A549 (cell line): ENCODE data around the gene CCN5. TPM values are rescaled to one million over a fixed set of nuclear protein-coding genes. Genes with fewer than 3 reads are reported as not detected.

Experiments
- ATAC-seq, 2 experiments: fragments of 200-7000 bp in 1 of 2; fragments of >200 bp in 1 of 2; cut with Nextera tagmentation in 1 of 2; cut with Tn5 transposase in 1 of 2; 3 replicates each; pipeline versions ENCODE4 v1.8.0 to v1.9.1; 2018 to 2020; ENCODE audit warnings: mild to moderate bottlenecking in 1 of 2, moderate library complexity in 1 of 2
- CTCF ChIA-PET: fragments of 300-600 bp; sonication (Branson Sonifier 250); formaldehyde crosslinking; extraction: SDS; loops from one replicate; lab custom pipeline; 2021; ENCODE audit warnings: antibody characterized with exemption, inconsistent platforms; lab: Yijun Ruan, JAX
- POLR2A ChIA-PET: fragments of 350-600 bp; formaldehyde crosslinking; extraction: SDS; loops from one replicate; lab custom pipeline; 2021; ENCODE audit warnings: antibody characterized with exemption, inconsistent platforms; lab: Yijun Ruan, JAX
- DNase-seq, 2 experiments: peaks; one replicate each; pipeline versions ENCODE4 v3.0.0 to v3.0.0-alpha.2; 2011 to 2016; ENCODE audit warnings: low read depth in 1 of 2, low spot score in 1 of 2
- FAIRE-seq: peaks from 2 replicates; lab custom pipeline; 2011; peaks lifted over from hg19 to GRCh38; lab: Jason Lieb, UNC
- H3K27ac ChIP-seq, 2 experiments: fragments of >200 bp; sonication (Bioruptor Twin); formaldehyde crosslinking; 3 replicates each; pipeline ENCODE4 v1.5.1; 2016 to 2017
- H3K4me1 ChIP-seq: fragments of >200 bp; sonication (Bioruptor Twin); formaldehyde crosslinking; 3 replicates; pipeline ENCODE4 v1.6.1; 2016
- H3K4me2 ChIP-seq: fragments of >200 bp; sonication (Bioruptor Twin); formaldehyde crosslinking; 3 replicates; pipeline ENCODE4 v1.6.1; 2016
- H3K4me3 ChIP-seq: fragments of >200 bp; sonication (Bioruptor Twin); formaldehyde crosslinking; 3 replicates; pipeline ENCODE4 v1.5.1; 2016
- H3K9me3 ChIP-seq: fragments of >200 bp; sonication (Bioruptor Twin); formaldehyde crosslinking; 3 replicates; pipeline ENCODE4 v1.6.1; 2016
- BHLHE40 ChIP-seq: IDR thresholded peaks from 2 replicates; pipeline ENCODE4 v1.6.1; 2012; ENCODE audit warnings: low read depth, low read length, inconsistent platforms
- CEBPB ChIP-seq, 2 experiments: fragments of >200 bp in 1 of 2; sonication (Bioruptor Twin) in 1 of 2; formaldehyde crosslinking in 1 of 2; IDR thresholded peaks; 2 replicates each; pipeline ENCODE4 v1.6.1; 2012 to 2016
- CTCF ChIP-seq: fragments of >200 bp; sonication (Bioruptor Twin); formaldehyde crosslinking; IDR thresholded peaks from 3 replicates; pipeline ENCODE4 v1.5.1; 2016
- EP300 ChIP-seq, 2 experiments: fragments of >200 bp; sonication (Bioruptor Twin); formaldehyde crosslinking; IDR thresholded peaks; 2 replicates in 1 of 2; 3 replicates in 1 of 2; pipeline ENCODE4 v1.6.1; 2016 to 2017
- FOSL2 ChIP-seq, 2 experiments: fragments of 450-650 bp in 1 of 2; fragments of >200 bp in 1 of 2; sonication (Bioruptor Twin) in 1 of 2; formaldehyde crosslinking; IDR thresholded peaks; 2 replicates each; pipeline versions ENCODE4 v1.5.0 to v1.6.1; 2016 to 2020; ENCODE audit warnings: mild to moderate bottlenecking in 1 of 2, moderate library complexity in 1 of 2
- FOXS1 ChIP-seq: fragments of 250-450 bp; sonication (Bioruptor Pico); IDR thresholded peaks from 2 replicates; pipeline ENCODE4 v1.5.0; 2020; ENCODE audit warnings: mild to moderate bottlenecking, moderate library complexity
- HDAC2 ChIP-seq: fragments of 200-600 bp; sonication (generic); IDR thresholded peaks from 2 replicates; pipeline ENCODE4 v1.6.1; 2016
- HES2 ChIP-seq: fragments of >200 bp; sonication (Bioruptor Twin); formaldehyde crosslinking; IDR thresholded peaks from 2 replicates; pipeline ENCODE4 v1.6.1; 2016
- HMGXB4 ChIP-seq: fragments of 250-450 bp; sonication (Bioruptor Pico); IDR thresholded peaks from 2 replicates; pipeline ENCODE4 v1.5.0; 2021; ENCODE audit warnings: mild to moderate bottlenecking, moderate library complexity, borderline replicate concordance
- HOXB13 ChIP-seq: fragments of 250-450 bp; sonication (Bioruptor Pico); IDR thresholded peaks from 2 replicates; pipeline ENCODE4 v1.5.0; 2020; ENCODE audit warnings: low read depth, mild to moderate bottlenecking, moderate library complexity
- MAFK ChIP-seq: fragments of 450-650 bp; IDR thresholded peaks from 2 replicates; pipeline ENCODE4 v1.6.1; 2014; ENCODE audit not compliant: partially characterized antibody
- MAX ChIP-seq: IDR thresholded peaks from 2 replicates; pipeline ENCODE4 v1.6.1; 2012
- PBX3 ChIP-seq: IDR thresholded peaks from 2 replicates; pipeline ENCODE4 v1.6.1; 2012
- POLR2A ChIP-seq: IDR thresholded peaks from 2 replicates; pipeline ENCODE4 v1.6.1; 2012; ENCODE audit warnings: mild to moderate bottlenecking, low read length
- POLR2AphosphoS2 ChIP-seq: conservative IDR thresholded peaks from 2 replicates; pipeline ENCODE4 v1.6.1; 2012; ENCODE audit warnings: low read length, improper control_type of control experiment, inconsistent platforms
- RAD21 ChIP-seq, 2 experiments: fragments of >200 bp in 1 of 2; sonication (Bioruptor Twin) in 1 of 2; formaldehyde crosslinking in 1 of 2; IDR thresholded peaks in 1 of 2; conservative IDR thresholded peaks in 1 of 2; 2 replicates in 1 of 2; 3 replicates in 1 of 2; pipeline ENCODE4 v1.6.1; 2012 to 2018; ENCODE audit warnings: inconsistent platforms in 1 of 2
- RARB ChIP-seq: fragments of 250-450 bp; sonication (Bioruptor Pico); IDR thresholded peaks from 2 replicates; pipeline ENCODE4 v1.8.0; 2021; ENCODE audit warnings: mild to moderate bottlenecking, moderate library complexity
- SMC3 ChIP-seq: fragments of >200 bp; sonication (Bioruptor Twin); formaldehyde crosslinking; IDR thresholded peaks from 3 replicates; pipeline ENCODE4 v1.6.1; 2018; ENCODE audit warnings: inconsistent platforms
- TP53 ChIP-seq: fragments of 250-450 bp; sonication (Bioruptor Pico); IDR thresholded peaks from 2 replicates; pipeline ENCODE4 v1.5.0; 2021; ENCODE audit warnings: mild to moderate bottlenecking, moderate library complexity
- ZFP36 ChIP-seq: fragments of 450-650 bp; IDR thresholded peaks from 2 replicates; pipeline ENCODE4 v1.6.1; 2014; ENCODE audit warnings: borderline replicate concordance; ENCODE audit not compliant: partially characterized antibody
- ZSCAN20 ChIP-seq: fragments of 250-450 bp; sonication (Bioruptor Pico); IDR thresholded peaks from 2 replicates; pipeline ENCODE4 v1.8.0; 2022; ENCODE audit warnings: mild to moderate bottlenecking, moderate library complexity
- WGBS: methylation state at CpG from one replicate; pipeline ENCODE4 v1.1.6; 2017; ENCODE audit errors: missing lambda C conversion rate; 5-methylcytosine and 5-hydroxymethylcytosine counted together
- polyA plus RNA-seq, 4 experiments: library from polyadenylated mRNA; depleted of rRNA in 3 of 4; stranded (reverse); fragments of >200 nt; fragmentation: RNase III in 1 of 4; extraction: RNeasy Plus Mini Kit Qiagen cat#74134 plus additional on column Dnase treatment in 1 of 4; gene quantifications; 2 replicates in 3 of 4; 3 replicates in 1 of 4; pipeline ENCODE4 v1.2.3, GENCODE V29; 2011 to 2017

The CCN5 gene
- polyA plus RNA-seq, 2 of the 4 experiments (the other 2 are of a cell fraction), result 9.9 to 11.1 TPM

- no peak for FAIRE-seq
- 33% methylated on average over 10 of the region's 10 CpGs for WGBS
- Histone ChIP-seq H3K9me3 (peaks cover 8% of the 10 kb centered on the region; the same call in 2 of the 3 replicates), H3K4me3 (no peak overlapping the region), H3K27ac (peak overlapping the region in 1 of 2 experiments; percentile 89; a peak in 1 of 6 replicates), H3K4me1 (peaks cover 22% of the 10 kb centered on the region), H3K4me2 (peak overlapping the region; percentile 32; the same call in 2 of the 3 replicates)
- peak; percentile 75 to 91 for DNase-seq
- CTCF ChIA-PET, result interaction anchor here (0.6 to 11.0 kb wide), 60 partner anchors 9 to 477 kb away, joined by 3 to 525 read pairs (median 4); partner anchors contain the start of genes ADA, CCN5, KCNK15 and TTPAL
- TF ChIP-seq HES2, result no peak
- no peak for TF ChIP-seq PBX3
- peak; percentile 83 for TF ChIP-seq CTCF
- TF ChIP-seq POLR2A, result no peak
- no peak for TF ChIP-seq EP300 (IDR thresholded peaks at IDR 0.05)
- no peak for TF ChIP-seq ZFP36
- TF ChIP-seq RARB (CRISPR knock-in tag), result no peak
- TF ChIP-seq FOXS1 (CRISPR knock-in tag), result no peak
- no peak for TF ChIP-seq POLR2AphosphoS2
- peak in 1 of 2 experiments; percentile 73; a peak in 3 of 4 replicates for TF ChIP-seq CEBPB (IDR thresholded peaks at IDR 0.05)
- peak; percentile 36; the same call in 1 of the 2 replicates for TF ChIP-seq MAX
- TF ChIP-seq HMGXB4 (CRISPR knock-in tag), result no peak
- TF ChIP-seq SMC3, result peak; percentile 85
- TF ChIP-seq BHLHE40, result 0 out of 2 replicates have a peak, but pooled peaks have one; percentile 16
- no peak for TF ChIP-seq FOSL2 (IDR thresholded peaks at IDR 0.05)
- TF ChIP-seq FOSL2 (CRISPR knock-in tag; IDR thresholded peaks at IDR 0.05), result no peak
- TF ChIP-seq MAFK, result no peak
- TF ChIP-seq HDAC2, result no peak
- TF ChIP-seq ZSCAN20, result no peak
- TF ChIP-seq TP53 (CRISPR knock-in tag), result no peak
- TF ChIP-seq HOXB13 (CRISPR knock-in tag), result no peak
- TF ChIP-seq RAD21 (conservative IDR thresholded peaks at IDR 0.05 in 1 of 2, IDR thresholded peaks at IDR 0.05 in 1 of 2), result peak; percentile 77 to 81
- POLR2A ChIA-PET, result interaction anchor here (0.6 kb wide), 2 partner anchors 48 to 678 kb away, joined by 3 read pairs; no protein-coding TSS in a partner anchor
- ATAC-seq, result peak; percentile 86 to 87
Measured at GRCh38 chr20:44683263-44684046, 31.7 kb upstream of the CCN5 start.
